Endothelial cell (in vitro differentiated cells): Measurements from ENCODE around the gene TLE2. TPM values are rescaled to one million over a fixed set of nuclear protein-coding genes. Genes with fewer than 3 reads are reported as not detected.

Experiments
- DNase-seq: peaks from one replicate; pipeline ENCODE4 v3.0.0; 2021; ENCODE audit warnings: low spot score
- H3K27ac Mint-ChIP-seq: one replicate; pipeline ENCODE4 v1.8.0; 2021; ENCODE audit warnings: mixed read lengths, inconsistent platforms; ENCODE audit not compliant: unreplicated experiment
- H3K27me3 Mint-ChIP-seq: one replicate; pipeline ENCODE4 v1.8.0; 2021; ENCODE audit warnings: mild to moderate bottlenecking, moderate library complexity, mixed read lengths, inconsistent platforms; ENCODE audit not compliant: unreplicated experiment
- H3K36me3 Mint-ChIP-seq: one replicate; pipeline ENCODE4 v1.8.0; 2021; ENCODE audit warnings: mild to moderate bottlenecking, low read depth, mixed read lengths, inconsistent platforms; ENCODE audit not compliant: unreplicated experiment
- H3K4me1 Mint-ChIP-seq: one replicate; pipeline ENCODE4 v1.8.0; 2021; ENCODE audit warnings: mild to moderate bottlenecking, mixed read lengths, inconsistent platforms; ENCODE audit not compliant: unreplicated experiment
- H3K4me3 Mint-ChIP-seq: one replicate; pipeline ENCODE4 v1.8.0; 2021; ENCODE audit warnings: mild to moderate bottlenecking, mixed read lengths, inconsistent platforms; ENCODE audit not compliant: unreplicated experiment
- H3K9me3 Mint-ChIP-seq: one replicate; pipeline ENCODE4 v1.8.0; 2021; ENCODE audit warnings: mixed read lengths, inconsistent platforms; ENCODE audit not compliant: unreplicated experiment
- total RNA-seq: library from RNA; stranded (reverse); fragmentation: NEBNext Ultra II Directional; extraction: Animal tissue kit (Norgen Biotek cat#: 25700); gene quantifications from one replicate; pipeline ENCODE4 v1.2.1, GENCODE V29; 2021; ENCODE audit not compliant: unreplicated experiment
- TF ChIP-seq, protein P1 (sequence below): fragments of 200-600 bp; sonication (generic); IDR thresholded peaks from one replicate; pipeline ENCODE4 v1.5.0; 2021; ENCODE audit warnings: antibody characterized with exemption; ENCODE audit not compliant: unreplicated experiment

TLE2 gene
- total RNA-seq, 1 donor from 2014 or later, result 5.7 TPM

DNA sequence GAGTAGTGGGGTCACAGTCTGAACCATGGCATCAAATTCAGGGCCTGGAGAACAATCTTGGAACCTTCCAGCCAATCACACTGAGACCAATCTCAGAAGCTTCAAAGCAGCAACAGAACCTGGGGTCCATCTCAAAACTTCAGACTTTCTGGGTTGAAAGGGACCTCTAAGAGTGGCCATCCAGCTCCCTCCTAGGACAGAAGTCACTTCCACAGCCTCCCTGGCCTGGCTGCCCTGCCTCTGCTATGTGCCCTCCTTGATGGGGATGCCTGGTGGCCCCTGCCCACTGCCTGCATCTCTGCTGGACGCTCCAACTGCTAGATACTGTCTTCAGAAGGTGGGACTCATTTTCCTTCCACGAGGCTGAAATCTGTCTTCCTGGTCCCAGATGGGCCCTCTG, 1.8 kb downstream of the TLE2 start:
- H3K36me3 Mint-ChIP-seq, result no peaks in the 10 kb centered on the region
- H3K27me3 Mint-ChIP-seq, result peaks cover 25% of the 10 kb centered on the region
- no peak for DNase-seq
- H3K4me1 Mint-ChIP-seq, result peaks cover 10% of the 10 kb centered on the region
- peak overlapping the region; percentile 42 for H3K4me3 Mint-ChIP-seq
- TF ChIP-seq, protein P1, sequence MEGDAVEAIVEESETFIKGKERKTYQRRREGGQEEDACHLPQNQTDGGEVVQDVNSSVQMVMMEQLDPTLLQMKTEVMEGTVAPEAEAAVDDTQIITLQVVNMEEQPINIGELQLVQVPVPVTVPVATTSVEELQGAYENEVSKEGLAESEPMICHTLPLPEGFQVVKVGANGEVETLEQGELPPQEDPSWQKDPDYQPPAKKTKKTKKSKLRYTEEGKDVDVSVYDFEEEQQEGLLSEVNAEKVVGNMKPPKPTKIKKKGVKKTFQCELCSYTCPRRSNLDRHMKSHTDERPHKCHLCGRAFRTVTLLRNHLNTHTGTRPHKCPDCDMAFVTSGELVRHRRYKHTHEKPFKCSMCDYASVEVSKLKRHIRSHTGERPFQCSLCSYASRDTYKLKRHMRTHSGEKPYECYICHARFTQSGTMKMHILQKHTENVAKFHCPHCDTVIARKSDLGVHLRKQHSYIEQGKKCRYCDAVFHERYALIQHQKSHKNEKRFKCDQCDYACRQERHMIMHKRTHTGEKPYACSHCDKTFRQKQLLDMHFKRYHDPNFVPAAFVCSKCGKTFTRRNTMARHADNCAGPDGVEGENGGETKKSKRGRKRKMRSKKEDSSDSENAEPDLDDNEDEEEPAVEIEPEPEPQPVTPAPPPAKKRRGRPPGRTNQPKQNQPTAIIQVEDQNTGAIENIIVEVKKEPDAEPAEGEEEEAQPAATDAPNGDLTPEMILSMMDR, result no peak
- H3K9me3 Mint-ChIP-seq, result no peaks in the 10 kb centered on the region
- H3K27ac Mint-ChIP-seq, result no peak overlapping the region

DNA sequence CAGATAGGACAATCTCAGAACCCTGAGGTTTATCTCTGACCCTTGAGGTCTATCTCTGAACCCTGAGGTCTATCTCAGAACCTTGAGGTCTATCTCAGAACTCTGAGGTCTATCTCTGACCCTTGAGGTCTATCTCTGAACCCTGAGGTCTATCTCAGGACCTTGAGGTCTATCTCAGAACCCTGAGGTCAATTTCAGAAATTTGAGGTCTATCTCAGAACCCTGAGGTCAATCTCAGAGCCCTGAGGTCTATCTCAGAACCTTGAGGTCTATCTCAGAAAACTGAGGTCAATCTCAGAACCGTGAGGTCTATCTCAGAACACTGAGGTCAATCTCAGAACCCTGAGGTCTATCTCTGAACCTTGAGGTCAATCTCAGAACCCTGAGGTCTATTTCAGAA, 2.3 kb downstream of the TLE2 start:
- TF ChIP-seq, protein P1, result no peak
- peaks cover 10% of the 10 kb centered on the region for H3K4me1 Mint-ChIP-seq
- no peaks in the 10 kb centered on the region for H3K36me3 Mint-ChIP-seq
- no peak overlapping the region for H3K27ac Mint-ChIP-seq
- H3K27me3 Mint-ChIP-seq, result peaks cover 25% of the 10 kb centered on the region
- H3K4me3 Mint-ChIP-seq, result no peak overlapping the region
- no peaks in the 10 kb centered on the region for H3K9me3 Mint-ChIP-seq
- DNase-seq, result no peak

DNA sequence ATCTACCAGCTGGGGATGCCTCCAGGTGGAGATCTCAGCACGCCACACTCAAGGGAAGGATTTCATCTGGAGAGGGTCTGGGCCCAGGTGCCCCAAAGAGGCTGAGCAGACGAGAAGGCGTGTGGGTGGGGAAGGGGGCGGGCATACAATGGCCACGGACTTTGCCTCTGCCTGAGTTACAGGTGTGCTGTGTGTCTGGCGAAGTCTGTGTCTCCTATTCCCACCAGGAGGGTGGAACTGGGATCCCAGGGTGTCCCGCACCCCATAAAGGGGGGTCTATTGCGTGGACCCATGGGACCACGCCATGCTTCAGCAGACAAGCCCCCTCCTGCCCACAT, 3.6 kb downstream of the TLE2 start:
- Mint-ChIP-seq H3K36me3 (no peaks in the 10 kb centered on the region), H3K4me1 (peaks cover 7% of the 10 kb centered on the region), H3K9me3 (no peaks in the 10 kb centered on the region), H3K4me3 (no peak overlapping the region), H3K27me3 (peaks cover 17% of the 10 kb centered on the region), H3K27ac (no peak overlapping the region)
- DNase-seq, result no peak
- TF ChIP-seq, protein P1, result no peak

DNA sequence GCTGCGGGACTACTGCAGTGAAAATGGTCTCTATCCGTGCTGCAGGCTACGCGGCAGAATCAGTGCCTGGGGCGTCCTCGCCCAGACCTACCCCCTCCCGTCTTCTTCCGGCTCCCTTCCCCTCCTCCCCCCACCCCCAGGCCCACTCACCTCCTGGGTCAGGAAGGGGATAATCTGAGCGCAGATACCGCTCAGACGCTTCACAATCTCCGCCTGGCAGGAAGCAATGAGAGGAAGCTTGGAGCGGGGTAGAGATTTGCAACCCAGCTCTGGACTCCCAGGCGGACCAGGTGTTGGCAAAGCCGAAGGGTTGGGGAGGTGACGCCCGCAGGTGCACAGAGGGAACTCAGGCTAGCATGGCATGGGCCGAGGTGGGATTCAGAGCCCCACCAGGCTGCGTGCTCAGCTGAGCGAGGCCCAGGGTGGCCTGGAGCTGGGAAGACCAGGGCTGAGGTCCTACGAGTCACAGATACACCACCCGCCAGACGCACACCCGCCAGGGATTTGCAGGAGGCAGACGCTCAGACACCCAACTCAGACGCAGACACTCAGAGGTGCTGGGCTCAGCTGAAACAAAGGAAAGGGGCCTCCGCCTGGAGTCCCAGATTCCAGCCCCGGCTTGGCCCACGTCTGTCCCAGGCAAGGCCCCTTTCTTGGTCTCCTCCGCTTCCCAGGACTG, 4.1 kb downstream of the TLE2 start:
- H3K27ac Mint-ChIP-seq, result no peak overlapping the region
- no peak overlapping the region for H3K4me3 Mint-ChIP-seq
- H3K27me3 Mint-ChIP-seq, result peaks cover 12% of the 10 kb centered on the region
- TF ChIP-seq, protein P1, result no peak
- peak; percentile 24 for DNase-seq
- H3K9me3 Mint-ChIP-seq, result no peaks in the 10 kb centered on the region
- peaks cover 7% of the 10 kb centered on the region for H3K4me1 Mint-ChIP-seq
- no peaks in the 10 kb centered on the region for H3K36me3 Mint-ChIP-seq

DNA sequence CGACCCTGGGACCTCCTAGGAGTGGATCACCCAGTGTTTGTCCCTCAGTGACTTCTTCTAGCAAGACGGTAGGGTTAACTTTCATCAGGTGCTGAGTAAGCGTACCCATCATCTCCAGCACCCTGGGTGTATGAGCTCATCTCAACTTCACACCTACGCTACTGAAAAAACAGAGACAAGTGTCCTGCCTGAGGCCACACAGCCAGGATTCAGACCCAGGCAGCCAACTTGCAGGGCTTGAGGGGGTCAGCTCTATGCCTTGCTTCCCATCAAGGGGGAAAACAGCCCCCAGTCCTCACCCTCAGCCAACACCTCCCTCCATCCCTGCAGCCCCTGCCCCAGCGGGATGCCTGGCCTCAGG, 4.6 kb downstream of the TLE2 start:
- no peak overlapping the region for H3K27ac Mint-ChIP-seq
- peaks cover 7% of the 10 kb centered on the region for H3K4me1 Mint-ChIP-seq
- H3K36me3 Mint-ChIP-seq, result no peaks in the 10 kb centered on the region
- TF ChIP-seq, protein P1, result no peak
- H3K27me3 Mint-ChIP-seq, result peaks cover 8% of the 10 kb centered on the region
- DNase-seq, result no peak
- no peaks in the 10 kb centered on the region for H3K9me3 Mint-ChIP-seq
- H3K4me3 Mint-ChIP-seq, result no peak overlapping the region
